Activated CD8-positive, alpha-beta memory T cell treated with anti-CD3 and anti-CD28 coated beads for 24 hours (primary cell): ENCODE data around the gene ISOC1.

Source experiments
- DNase-seq: peaks from one replicate; pipeline ENCODE4 v3.0.0-alpha.2; 2020

Gene ISOC1

DNA sequence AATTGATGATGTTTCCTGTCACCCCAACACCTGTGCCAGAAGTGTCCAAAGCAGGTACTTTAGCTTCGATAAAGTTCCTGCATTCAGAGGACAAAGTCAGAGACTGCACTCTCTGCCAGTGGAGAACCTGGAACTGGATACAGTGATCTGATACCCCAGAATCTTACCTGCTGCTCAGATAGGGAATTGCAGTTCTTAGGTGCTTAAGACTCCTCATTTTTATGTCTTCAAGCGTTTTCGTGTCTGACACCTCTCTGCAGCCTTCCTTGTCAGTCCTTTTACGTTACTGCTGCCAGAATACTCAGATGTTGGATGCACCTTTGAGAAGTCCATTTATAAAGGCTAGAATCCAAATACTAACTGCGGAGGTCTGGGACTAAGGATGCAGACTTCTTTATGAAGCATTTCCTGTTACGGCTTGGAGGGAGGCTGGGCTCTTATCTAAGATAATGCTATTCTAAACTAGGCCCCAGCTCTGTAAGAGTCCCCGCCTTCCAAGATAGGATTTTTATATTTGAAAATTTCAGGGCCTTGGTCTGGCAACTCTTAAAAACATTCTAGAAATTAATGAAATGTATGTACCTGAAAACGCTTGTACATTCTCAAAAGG is 1.9 kb downstream of the ISOC1 start:
- no peak for DNase-seq

DNA sequence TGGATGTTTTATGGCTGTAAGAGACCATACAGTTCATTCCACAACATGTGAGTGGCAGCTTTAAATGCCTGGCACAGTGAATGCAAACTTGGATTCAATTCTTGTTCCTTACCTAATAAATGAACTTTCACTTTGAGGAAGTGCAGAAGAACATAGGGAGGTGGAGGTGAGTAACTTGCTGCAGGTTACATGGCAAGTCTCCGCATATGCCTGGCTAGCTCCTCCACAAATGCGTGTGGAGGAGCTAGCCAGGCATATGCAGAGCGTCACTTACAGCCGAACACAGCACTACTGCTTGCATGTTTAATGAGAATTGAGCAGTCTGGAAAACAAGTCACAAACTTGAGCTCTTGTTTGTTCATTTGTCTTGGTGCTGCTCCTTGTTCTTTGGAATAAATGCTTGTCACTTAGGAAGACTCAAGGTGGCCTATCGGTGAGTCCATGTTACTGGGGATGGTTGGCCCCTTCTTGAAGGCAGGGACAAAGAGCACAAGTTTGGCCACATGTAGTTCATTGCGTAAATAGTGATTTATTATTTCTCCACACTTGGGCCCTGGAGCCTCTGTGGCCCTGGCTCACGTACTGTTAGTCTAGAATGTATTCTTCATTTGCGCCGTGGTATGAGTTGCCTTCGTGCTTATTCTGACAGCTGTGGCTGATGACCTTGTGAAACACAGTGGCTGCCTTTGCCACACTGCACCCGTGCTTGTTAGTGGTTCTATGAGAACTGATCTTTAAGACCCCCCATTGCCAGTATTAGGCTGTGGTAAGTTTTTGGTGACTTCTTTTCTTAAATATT is 3.1 kb downstream of the ISOC1 start:
- DNase-seq, result no peak

DNA sequence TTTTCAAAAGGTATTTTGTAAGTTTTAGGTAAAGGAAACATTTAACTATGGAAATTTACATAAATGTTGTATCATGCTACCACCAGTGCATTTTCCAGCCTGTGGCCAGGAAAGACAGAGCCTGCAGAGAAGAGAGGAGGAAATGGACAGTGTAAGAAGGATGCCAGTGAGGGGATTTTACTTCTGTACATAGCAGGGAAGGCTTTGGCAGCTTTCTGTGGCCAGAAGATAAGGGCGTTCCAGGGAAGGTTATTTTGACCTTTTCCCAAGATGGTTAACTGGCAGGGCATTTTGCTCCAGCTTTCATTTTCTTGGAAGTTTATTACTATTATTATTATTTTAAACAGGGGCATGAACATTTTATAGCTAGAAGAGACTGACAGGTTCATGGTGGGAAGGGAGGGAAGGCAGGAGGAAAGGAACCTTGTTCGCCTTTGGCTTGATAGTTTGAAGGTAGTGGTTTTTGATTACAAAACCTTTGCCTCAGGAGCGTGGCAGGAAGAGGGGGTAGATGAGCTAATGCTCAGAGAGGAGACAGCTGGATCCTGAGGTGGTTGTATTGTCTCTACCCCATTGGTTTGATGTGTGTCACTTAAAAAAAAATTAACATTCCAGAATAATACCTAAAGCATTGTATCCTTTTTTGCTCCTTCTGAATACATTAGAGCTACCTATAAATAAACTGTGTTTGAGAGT is 4.1 kb downstream of the ISOC1 start:
- no peak for DNase-seq

DNA sequence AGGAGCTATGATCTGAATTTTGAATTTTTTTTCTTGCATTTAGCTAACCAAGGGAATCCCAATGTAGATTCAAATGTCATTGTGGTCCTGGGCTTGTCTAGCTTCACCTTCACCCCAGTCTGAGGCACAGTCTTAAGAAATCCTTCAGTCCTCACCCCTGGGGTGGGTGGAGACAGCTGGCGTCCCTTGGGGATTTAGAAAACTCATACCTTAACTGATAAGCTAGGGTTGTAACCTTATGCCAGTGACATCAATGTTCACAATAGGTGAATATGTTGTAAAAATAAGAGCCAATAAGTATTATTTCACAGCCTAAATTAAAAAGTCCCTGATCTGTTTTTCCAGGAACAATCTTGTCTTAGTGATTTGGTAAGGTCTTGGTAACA is 4.6 kb downstream of the ISOC1 start:
- no peak for DNase-seq

DNA sequence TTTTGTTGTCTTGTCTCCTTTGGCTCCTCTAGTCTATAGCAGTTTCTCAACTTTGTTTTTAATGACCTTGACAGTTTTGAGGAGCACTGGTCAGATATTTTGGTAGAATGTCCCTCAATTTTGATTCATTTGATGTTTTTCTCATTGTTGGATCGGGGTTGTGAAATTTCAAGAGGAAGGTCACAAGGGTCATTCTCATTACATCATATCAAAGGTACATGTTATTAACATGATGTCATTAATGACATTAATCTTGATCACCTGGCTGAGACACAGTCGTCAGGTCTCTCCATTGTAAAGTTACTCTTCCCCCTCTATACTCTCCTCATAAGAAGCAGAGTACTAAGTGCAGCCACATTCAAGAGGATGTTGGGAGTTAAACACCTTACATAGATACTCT is 7.2 kb downstream of the ISOC1 start:
- no peak for DNase-seq

DNA sequence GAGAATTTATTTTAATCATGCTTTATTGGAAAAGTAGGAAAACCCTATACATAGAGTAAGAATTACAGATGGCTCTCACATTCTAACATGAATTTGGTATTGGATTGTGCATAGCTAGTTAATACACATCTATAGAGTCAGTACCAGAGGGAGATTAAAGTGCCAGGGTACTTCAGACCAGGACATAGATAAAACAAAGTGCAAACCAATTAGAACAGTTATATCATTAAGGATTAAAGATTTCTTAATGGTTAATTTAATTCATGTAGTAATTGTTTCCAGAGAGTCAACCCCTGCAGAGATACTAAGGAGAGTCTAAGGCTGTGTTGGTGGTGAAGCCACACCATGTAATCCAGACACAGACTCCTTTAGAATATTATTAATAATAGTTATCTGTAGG is 8.8 kb downstream of the ISOC1 start:
- DNase-seq, result no peak

DNA sequence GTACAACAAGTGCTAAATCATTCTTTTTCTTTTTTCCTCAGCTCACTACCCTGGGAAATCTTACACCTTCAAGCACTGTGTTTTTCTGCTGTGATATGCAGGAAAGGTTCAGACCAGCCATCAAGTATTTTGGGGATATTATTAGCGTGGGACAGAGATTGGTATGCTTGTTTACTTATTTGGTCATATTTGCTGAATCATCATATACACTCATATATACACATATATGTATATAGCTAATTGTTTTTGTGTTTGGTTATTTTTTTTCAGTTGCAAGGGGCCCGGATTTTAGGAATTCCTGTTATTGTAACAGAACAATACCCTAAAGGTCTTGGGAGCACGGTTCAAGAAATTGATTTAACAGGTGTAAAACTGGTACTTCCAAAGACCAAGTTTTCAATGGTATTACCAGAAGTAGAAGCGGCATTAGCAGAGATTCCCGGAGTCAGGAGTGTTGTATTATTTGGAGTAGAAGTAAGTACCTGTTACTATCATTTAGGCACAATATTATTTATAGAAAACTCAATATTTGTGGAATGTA is 10.4 kb downstream of the ISOC1 start:
- DNase-seq, result no peak

DNA sequence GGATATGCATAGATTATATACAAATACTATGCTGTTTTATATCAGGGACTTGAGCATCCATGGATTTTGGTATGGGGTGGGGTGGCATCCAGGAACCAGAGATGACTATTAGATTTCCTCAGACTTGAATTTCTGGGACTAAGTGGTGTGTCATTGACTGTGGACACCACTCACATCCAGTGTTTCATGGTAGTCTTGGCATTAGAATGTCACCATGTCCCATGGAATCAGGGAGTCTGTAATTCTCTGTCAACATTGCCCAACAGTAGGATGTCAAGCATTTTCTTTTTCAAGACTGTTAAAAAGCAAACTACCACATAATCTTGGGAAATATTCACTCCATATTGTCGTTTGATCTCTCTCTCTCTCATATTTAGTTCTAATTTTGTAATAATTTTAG is 13.1 kb downstream of the ISOC1 start:
- no peak for DNase-seq

DNA sequence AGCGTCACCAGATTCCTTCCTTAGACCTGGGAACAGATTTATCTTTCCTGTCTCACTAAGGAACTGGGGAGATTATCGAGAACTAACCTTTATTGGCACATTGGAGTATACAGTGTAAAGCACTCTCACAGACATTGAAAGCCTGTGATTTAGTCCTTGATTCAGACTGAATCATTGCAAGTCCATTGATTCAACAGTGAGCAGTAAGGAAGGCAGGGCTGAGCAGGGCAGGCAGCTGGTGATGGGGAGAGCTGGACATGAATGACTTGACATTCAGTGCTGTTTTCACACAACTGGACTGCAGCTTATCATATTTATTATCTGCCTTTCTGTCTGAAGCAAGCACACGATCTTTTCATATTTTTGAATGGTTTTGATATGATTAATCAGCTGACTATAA is 16.2 kb downstream of the ISOC1 start:
- no peak for DNase-seq

DNA sequence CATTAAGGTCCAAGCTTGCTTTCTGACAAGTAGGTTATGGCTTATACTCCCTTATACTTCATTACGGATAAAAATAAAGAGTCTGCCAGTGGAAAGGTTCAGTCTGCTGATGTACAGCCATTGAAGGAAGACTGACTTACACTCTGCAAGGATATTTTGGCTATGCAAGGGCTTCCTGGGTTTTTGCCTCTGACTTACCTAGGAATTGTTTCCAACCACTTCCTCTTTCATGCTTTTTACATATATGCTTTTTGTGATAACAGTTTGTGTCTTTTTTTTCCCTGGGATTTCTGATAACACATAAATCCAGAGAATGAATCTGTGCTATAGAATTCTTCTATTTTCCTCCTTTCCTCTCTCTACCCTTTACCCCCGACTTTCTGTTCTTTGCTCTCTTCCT is 16.8 kb downstream of the ISOC1 start:
- DNase-seq, result no peak

DNA sequence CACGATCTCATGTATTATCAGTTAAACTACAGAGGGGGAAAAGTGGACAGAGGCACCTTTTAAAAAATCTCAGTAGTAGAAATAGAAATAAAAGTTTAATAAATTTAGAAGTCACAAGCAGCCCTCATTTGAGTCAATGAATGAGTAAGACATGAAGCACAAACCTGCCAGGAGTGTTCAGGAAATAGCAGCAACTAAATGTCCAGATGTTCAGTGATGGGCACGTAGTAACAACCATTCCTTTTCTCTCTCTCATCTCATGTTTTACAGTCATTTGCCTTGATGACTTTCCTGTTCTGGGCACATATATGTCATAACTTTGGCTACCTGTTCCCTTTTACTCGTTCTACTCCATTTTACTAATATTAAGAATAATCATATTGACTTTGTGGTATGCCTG is 17.7 kb downstream of the ISOC1 start:
- no peak for DNase-seq

DNA sequence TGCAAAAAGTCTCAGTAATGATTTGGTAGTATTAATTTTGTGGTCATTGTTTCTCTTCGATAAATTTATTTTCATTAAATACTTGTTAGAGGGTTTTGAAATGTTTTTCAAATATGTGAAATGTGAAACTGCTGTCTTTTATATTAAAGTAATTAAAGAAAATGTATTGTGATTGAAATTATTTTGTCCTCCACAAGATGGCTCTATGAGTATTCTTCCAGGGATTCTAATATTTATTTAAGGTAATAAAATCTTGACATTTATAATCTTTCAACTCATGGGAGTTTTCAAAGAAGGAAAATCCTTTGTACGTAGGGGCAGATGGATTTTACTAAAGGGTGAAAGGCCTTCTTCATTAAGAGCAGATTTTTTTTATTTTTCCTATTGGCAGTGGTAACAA is 19.3 kb downstream of the ISOC1 start:
- DNase-seq, result no peak

DNA sequence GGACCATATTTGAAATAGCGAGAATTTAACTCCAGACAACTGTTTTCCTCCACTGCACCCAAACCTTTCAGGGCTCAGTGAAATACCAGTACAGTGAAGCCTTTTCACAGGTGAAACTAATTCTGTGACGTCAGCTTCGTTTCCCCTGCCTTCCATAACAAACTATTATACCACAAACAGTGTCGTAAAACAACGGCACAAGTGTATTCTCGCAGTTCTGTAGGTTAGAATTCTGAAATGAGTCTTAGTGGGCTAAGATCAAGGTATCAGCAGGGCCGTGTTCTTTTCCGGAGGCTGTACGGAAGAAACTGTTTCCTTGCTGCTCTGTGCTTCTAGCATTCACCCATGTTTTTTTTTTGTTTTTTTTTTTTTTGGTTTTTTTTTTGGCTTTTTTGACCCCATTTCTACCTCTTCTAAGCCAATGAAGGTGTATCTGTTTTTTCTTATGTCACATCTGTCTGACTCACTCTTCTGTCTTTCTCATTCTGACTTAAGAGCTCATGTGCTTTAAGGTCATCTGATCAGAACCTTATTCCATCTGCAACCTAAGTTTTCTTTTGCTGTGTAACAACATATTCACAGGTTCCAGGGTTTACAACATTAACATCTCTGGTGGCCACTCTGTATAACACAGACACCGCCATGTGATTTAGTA is 20.1 kb downstream of the ISOC1 start:
- no peak for DNase-seq

DNA sequence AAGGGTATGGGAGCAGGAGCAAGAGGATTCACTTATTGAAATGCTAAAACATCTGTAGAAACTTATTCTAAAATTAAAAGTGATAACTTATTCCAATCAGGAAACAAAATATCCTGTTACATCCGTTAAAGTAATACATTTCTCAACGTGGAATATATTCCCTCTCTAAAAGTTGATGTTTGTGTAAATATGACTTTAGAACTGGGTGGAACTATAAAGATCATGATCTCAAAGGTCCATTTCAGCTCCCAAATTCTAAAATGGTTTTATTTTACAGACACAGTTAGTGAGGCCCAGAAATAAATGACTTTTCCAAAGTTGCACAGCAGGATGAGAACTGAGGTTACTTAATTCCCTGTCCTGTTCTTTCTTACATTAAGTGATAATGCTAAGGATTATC is 21.1 kb downstream of the ISOC1 start:
- DNase-seq, result no peak

DNA sequence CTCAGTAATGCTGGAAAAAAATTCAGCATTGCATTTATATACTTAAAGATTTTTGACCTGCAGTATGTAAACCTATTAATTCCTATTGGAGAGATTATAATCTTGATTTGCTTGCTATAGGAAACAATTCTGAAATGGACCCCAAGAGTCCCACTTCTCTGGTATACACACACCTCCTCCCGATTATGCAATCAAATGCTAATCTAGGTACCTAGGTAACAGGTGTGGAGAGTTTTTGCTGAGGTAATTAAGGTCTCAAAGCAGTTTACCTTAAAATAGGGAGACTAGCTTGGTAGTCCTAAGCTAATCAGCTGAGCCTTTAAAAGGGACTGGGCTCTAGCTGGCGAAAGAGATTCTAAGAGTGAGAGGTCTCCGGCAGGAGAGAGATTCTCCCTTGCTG is 22.2 kb downstream of the ISOC1 start:
- no peak for DNase-seq

DNA sequence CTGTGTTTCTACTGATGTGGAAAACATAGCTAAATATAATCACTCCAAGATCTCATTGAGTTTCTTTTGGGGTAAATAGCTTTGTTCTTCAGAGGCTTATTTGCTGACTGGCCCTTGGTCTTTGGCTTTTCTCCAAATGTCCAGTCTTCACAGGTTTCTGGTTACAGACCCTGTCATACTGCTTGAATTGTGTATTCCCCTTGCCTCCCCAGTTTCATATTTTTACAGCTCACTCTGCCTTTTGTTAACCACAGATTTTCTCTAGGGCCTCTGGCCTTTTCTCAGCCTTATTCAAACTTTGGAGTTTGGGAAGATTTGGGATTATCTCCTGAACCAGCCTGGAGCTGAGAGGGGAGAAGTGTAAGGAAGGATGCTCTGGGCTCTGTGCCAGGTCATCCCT is 23.9 kb downstream of the ISOC1 start:
- DNase-seq, result no peak

DNA sequence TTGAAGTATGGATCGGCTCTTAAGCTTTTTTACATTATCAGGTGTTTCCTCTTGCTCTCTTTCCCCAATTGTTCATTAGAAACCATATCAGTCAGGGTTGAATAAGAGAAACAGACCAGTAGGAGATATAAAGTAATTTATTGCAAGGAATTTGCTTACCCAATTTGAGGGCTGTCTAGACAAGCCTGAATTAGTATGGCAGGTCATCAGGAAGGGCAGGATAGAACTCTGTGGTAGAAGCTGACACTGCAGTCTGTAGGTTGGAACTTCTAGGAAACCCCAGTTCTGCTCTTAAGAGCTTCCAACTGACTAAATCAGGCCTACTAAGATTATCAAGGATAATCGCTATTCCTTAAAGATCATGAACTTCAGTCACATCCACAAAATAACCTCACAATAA is 24.3 kb downstream of the ISOC1 start:
- no peak for DNase-seq

DNA sequence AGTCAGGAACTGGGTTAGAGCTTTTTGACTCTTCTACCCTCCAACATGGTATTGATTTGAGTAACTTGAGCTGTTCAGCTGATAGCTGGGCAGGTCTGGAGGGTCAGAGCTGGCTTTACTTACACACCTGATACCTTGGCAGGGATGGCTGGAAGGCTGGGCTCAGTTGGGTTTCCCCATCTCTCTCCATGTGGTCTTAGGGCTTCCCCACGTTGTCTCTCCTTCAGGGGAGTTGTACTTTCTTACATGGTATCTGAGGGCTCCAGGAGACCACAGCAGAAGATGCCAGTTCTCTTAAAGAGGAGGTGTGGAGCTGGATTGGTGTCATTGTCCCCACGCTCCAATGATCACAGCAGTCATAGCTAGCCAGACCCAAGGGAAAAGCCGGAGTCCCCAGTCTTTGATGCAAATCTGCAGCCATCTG is 25.6 kb downstream of the ISOC1 start:
- no peak for DNase-seq

DNA sequence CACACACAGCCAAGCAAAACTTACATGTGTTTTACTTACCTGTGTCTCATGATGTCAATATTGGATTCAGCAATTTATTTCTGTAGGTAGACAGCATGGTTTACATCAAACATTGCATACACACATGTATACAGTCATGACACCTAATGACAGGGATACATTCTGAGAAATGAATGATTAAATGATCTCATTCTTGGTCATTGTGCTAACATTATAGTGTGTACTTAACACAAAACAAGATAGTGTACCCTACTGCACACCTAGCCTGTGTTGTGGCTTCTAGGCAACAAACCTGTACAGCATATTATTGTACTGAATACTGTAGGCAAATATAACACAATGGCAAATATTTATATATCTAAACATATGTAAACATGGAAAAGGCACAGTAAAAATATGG is 28.0 kb downstream of the ISOC1 start:
- no peak for DNase-seq

DNA sequence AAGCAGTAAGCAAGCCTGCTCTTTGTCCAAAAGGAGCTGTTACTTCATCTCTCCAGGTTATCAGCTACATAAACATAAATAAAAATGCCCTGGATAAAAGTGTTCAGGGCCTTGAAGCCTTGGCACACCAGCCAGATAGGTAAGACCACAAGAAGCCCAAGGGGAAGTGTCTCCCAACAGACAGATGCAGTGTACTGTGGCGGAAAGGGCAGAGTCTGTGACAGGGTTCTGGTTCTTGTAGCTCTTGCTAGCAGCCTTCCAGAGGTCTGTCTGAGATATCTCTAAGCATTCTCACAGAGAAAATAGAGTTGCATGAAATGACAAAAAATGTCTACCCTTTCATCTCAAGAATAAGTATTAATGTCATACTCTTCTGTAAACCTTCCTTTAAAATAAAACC is 30.1 kb downstream of the ISOC1 start:
- DNase-seq, result no peak

DNA sequence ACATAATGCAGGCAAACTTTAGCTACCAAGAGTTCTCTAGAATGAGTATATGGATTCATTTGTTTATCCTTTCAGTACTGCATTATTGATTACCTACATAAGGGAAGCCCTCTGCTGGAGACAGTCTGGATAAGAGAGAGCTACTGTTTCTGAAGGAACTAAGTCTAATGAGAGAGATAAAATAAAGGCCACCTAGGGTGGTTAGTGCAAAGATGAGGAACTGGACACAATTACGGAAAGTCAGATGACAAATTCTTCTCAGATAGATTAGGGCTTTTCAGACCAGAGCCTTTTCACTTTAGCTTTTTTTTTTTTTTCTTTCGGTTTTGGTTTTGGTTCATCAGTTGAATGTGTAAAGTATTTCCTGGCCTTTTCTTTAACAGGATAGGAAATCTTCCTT is 31.3 kb downstream of the ISOC1 start:
- no peak for DNase-seq

DNA sequence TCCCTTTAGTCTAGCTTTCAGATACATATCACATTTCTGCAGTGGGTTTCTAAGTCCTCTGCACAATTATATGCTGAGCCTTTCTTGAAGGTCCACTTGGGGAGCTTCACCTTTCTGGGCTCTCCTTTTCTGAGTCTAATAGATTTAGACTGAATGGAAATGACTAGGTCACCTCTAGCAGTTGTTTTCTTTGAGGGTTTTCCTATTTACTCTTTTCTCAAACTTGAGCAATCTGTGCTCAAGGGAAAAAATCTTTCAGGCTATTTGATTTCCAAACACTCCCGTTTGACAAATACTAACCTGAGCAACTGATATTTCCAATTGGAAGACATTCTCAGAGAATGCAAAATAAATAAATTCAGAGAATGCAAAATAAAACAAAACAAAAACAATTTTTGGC is 39.0 kb downstream of the ISOC1 start:
- DNase-seq, result no peak

DNA sequence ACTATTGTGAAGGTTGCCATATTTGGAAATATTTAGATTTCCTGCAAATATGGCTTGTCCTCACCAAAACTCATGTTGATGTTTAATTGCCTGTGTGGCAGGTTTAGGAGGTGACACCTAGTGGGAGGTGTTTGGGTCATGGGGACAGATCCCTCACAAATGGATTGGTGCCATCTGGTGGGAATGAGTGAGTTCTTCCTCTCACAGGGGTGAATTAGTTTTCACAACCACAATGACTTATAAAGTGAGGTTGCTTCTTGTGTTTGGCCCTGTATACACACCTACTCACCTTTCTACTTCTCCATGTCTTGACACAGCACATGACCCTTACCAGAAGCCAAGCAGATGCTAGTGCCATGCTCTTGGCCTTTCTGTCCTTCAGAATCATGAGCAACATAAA is 41.1 kb downstream of the ISOC1 start:
- DNase-seq, result no peak

DNA sequence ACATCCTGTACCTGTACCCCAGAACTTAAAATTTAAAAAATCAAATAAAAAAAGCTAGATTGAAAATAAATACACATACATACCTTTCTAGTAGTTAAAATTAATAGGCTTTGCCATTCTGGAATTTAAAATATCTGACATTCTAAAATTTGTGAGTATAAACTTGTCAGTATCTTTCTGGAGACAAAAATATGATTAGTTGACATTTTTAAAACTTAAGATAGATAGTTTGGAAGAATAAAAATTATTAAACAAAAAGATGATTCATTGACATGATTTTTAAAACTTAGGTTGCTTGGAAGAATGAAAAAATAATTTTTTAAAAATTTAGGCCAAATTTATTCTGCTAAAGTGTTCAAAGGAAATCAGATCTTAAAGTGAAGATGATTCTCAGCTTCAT is 43.1 kb downstream of the ISOC1 start:
- no peak for DNase-seq
